Measurements from ENCODE around the gene CCN6. TPM values are rescaled to one million over a fixed set of nuclear protein-coding genes. Genes with fewer than 3 reads are reported as not detected.
"Not testable (repeated sequence)": the region's sequence is repeated elsewhere in the genome, so short reads cannot be mapped to it uniquely, and the experiment has no call there.

Gene CCN6
- total RNA-seq, 1 experiment from 2014 or later: not detected

DNA sequence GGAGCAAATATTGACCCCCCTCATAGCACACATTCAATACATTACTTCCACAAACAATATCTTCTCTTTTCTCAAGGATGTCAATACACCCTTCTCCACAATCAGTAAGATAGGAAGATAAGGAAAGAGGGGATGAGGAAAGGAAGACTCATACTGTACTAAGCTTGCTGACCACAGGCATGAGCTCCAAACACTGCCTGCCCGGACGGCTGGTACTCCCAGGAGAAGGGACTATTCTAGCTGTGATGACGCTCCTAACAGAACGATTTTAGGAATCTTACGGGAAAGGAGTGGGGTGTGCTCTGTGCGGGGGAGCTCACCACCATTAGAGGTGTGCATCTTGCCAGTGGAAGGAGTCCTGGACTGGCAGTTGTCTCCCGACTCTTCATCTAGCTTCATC lies 3.9 kb upstream of the CCN6 start:
- Histone ChIP-seq H3K36me3 (ENCODE audit: control insufficient read depth in 1 of 2, insufficient read depth in 2 of 2, low read length in 2 of 2) (no peaks in the 10 kb centered on the region), H3K9ac (ENCODE audit: low read length) (no peak overlapping the region), H3K9me2 (ENCODE audit: insufficient read depth) (no peaks in the 10 kb centered on the region), H3K27me3 (ENCODE audit: insufficient read depth, low read length) (no peaks in the 10 kb centered on the region), H3K79me2 (ENCODE audit: insufficient read depth, low read length) (no peaks in the 10 kb centered on the region), H3K27ac (ENCODE audit: low read depth, low read length) (no peak overlapping the region), H4K20me1 (ENCODE audit: insufficient read depth) (no peaks in the 10 kb centered on the region), H2AFZ (ENCODE audit: low read depth, low read length, poor library complexity, severe bottlenecking) (no peak overlapping the region), H3K9me3 (ENCODE audit: control insufficient read depth in 1 of 2, insufficient read depth in 1 of 2, low read depth in 1 of 2, low read length in 2 of 2) (no peaks in the 10 kb centered on the region), H3K4me1 (ENCODE audit: control insufficient read depth in 1 of 2, insufficient read depth in 2 of 2, low read length in 2 of 2) (no peaks in the 10 kb centered on the region), H3K4me2 (ENCODE audit: low read length) (no peak overlapping the region), H3K4me3 (replicated peaks in 1 of 2; ENCODE audit: low read depth in 1 of 2, low read length in 2 of 2) (no peak overlapping the region)
- DNase-seq (ENCODE audit: low read depth, low spot score) (no peak), ATAC-seq (no peak)
- CTCF ChIA-PET: interaction anchor here (1.1 kb wide), 1 partner anchor 13 kb away, joined by 3 read pairs; no protein-coding TSS in a partner anchor
- no TSS peak for BruUV-seq (replicated peaks)
- intact Hi-C loops (cut with micrococcal nuclease): no loop called here
- no peak for TF ChIP-seq JUND (IDR thresholded peaks at IDR 0.05)
- POLR2A ChIA-PET: no interaction called here
- RAD21 ChIA-PET (ENCODE audit: low non-redundant PET in 1 of 2, low total read pairs in 2 of 2, uncharacterized antibody in 2 of 2, unreplicated experiment in 2 of 2): no interaction called here

DNA sequence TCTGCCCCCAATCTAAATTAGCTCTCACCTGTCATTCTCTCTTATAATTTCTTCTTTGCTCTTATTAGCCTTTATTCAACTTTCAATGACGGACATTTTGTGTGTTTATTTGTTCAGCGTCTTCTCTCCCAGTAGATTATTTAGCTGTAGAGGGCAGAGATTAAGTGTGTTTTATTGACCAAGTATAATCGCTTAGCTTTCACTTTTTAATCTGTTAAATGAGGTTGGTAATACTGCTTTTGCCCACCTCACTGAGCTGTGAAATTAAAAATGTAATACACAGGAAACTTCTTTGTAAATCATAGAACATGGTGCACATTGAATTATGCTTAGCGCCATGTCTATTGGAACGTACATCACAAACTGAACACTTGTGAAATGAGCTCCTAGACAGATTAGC lies 3.5 kb upstream of the CCN6 start:
- POLR2A ChIA-PET: no interaction called here
- ATAC-seq: no peak
- H3K9me2 ChIP-seq (ENCODE audit: insufficient read depth): no peaks in the 10 kb centered on the region

GRCh38 chr6:112051251-112051740 lies 2.6 kb upstream of the CCN6 start:
- POLR2A ChIA-PET; DNase-seq (ENCODE audit: low read depth, low spot score); RAD21 ChIA-PET (ENCODE audit: low non-redundant PET in 1 of 2, low total read pairs in 2 of 2, uncharacterized antibody in 2 of 2, unreplicated experiment in 2 of 2); H3K79me2 ChIP-seq (ENCODE audit: insufficient read depth, low read length); H3K4me1 ChIP-seq (ENCODE audit: control insufficient read depth in 1 of 2, insufficient read depth in 2 of 2, low read length in 2 of 2); ATAC-seq; H3K9me2 ChIP-seq (ENCODE audit: insufficient read depth); H3K9me3 ChIP-seq (ENCODE audit: control insufficient read depth in 1 of 2, insufficient read depth in 1 of 2, low read depth in 1 of 2, low read length in 2 of 2); intact Hi-C loops (cut with micrococcal nuclease); H3K4me2 ChIP-seq (ENCODE audit: low read length); H3K36me3 ChIP-seq (ENCODE audit: control insufficient read depth in 1 of 2, insufficient read depth in 2 of 2, low read length in 2 of 2); BruUV-seq (replicated peaks); H4K20me1 ChIP-seq (ENCODE audit: insufficient read depth); CTCF ChIA-PET; H2AFZ ChIP-seq (ENCODE audit: low read depth, low read length, poor library complexity, severe bottlenecking); H3K4me3 ChIP-seq (replicated peaks in 1 of 2; ENCODE audit: low read depth in 1 of 2, low read length in 2 of 2); H3K9ac ChIP-seq (ENCODE audit: low read length); H3K27ac ChIP-seq (ENCODE audit: low read depth, low read length); H3K27me3 ChIP-seq (ENCODE audit: insufficient read depth, low read length): not testable (repeated sequence)

More for the DNA sequence above, 3.5 kb upstream of the CCN6 start:
- H3K36me3 ChIP-seq (ENCODE audit: control insufficient read depth in 1 of 2, insufficient read depth in 2 of 2, low read length in 2 of 2): no peaks in the 10 kb centered on the region
- H3K4me3 ChIP-seq (replicated peaks in 1 of 2; ENCODE audit: low read depth in 1 of 2, low read length in 2 of 2): no peak overlapping the region
- no peak for TF ChIP-seq YY1 (IDR thresholded peaks at IDR 0.05; ENCODE audit: extremely low read depth, insufficient replicate concordance, low read depth, low read length)
- no peak for TF ChIP-seq POLR2A (IDR thresholded peaks at IDR 0.05; ENCODE audit: borderline replicate concordance, extremely low read depth, insufficient read depth, insufficient read length)
- no peak for TF ChIP-seq FOSL1 (IDR thresholded peaks at IDR 0.05; ENCODE audit: low read depth)
- TF ChIP-seq ELF1 (IDR thresholded peaks at IDR 0.05; ENCODE audit: borderline replicate concordance, low read depth): no peak
- TF ChIP-seq SP1 (IDR thresholded peaks at IDR 0.05; ENCODE audit: low read depth): no peak
- no peak for TF ChIP-seq SIN3A (IDR thresholded peaks at IDR 0.05; ENCODE audit: low read depth)
- no peak for TF ChIP-seq REST (IDR thresholded peaks at IDR 0.05; ENCODE audit: low read depth)
- intact Hi-C loops (cut with micrococcal nuclease): no loop called here
- H3K4me1 ChIP-seq (ENCODE audit: control insufficient read depth in 1 of 2, insufficient read depth in 2 of 2, low read length in 2 of 2): no peaks in the 10 kb centered on the region
- no peak overlapping the region for H2AFZ ChIP-seq (ENCODE audit: low read depth, low read length, poor library complexity, severe bottlenecking)
- H3K79me2 ChIP-seq (ENCODE audit: insufficient read depth, low read length): no peaks in the 10 kb centered on the region
- H3K27me3 ChIP-seq (ENCODE audit: insufficient read depth, low read length): no peaks in the 10 kb centered on the region
- DNase-seq (ENCODE audit: low read depth, low spot score): no peak
- no TSS peak for BruUV-seq (replicated peaks)
- H3K9me3 ChIP-seq (ENCODE audit: control insufficient read depth in 1 of 2, insufficient read depth in 1 of 2, low read depth in 1 of 2, low read length in 2 of 2): no peaks in the 10 kb centered on the region
- RAD21 ChIA-PET (ENCODE audit: low non-redundant PET in 1 of 2, low total read pairs in 2 of 2, uncharacterized antibody in 2 of 2, unreplicated experiment in 2 of 2): no interaction called here
- no peak overlapping the region for H3K9ac ChIP-seq (ENCODE audit: low read length)
- no peaks in the 10 kb centered on the region for H4K20me1 ChIP-seq (ENCODE audit: insufficient read depth)
- no peak overlapping the region for H3K4me2 ChIP-seq (ENCODE audit: low read length)
- CTCF ChIA-PET: interaction anchor here (1.1 kb wide), 1 partner anchor 12 kb away, joined by 3 read pairs; no protein-coding TSS in a partner anchor
- H3K27ac ChIP-seq (ENCODE audit: low read depth, low read length): no peak overlapping the region

Data from HCT116 (cell line).